ENCODE results near the gene SYT3.

The SYT3 gene

DNA sequence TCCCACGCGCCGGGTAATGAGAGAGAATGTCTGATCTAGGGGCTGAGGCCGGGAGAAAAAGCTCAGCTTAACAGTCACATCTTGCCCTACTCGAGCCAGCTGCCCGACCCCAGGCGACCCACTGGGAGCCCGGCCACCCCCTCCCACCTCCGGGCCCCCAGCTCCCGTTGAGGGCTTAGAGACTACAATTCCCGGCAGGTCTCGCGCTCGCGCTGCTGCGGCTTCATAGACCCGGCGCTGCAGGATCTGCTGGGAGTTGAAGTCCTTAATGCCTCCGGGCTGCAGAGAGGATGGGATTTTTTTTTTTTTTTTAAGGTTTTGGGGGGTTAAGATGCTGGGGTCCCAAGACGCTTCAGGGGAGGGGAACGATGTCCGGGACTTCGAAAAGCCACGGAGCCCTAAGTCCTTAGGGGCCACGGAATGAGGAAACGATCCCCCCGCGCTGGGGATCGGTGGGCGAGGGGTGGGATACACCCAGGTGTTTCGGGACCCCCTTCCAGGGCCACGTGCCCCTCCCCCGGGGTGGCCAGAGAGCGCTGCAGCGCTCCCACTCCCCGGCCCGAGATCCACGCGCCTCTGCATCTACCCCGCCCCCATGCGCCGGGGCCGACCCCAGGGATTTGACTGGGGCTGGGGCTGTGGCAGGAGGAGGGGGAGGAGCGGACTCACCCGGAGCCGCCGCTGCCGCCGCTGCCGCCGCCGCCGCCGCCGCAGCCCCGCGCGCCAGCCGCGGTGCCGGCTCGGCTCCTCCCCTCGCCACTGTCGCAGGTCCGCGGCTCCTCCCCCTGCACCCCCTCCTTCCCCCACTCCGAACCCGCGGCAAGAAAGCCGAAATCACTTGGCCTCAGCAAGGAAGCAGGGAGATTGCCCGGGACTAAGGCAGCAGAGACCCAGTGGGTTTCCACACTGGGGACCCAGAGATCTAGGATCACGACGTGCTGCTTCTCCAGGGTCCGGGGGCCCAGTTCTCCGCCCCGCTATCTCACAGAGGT lies at the start of gene SYT3:
SYT3 (minus strand) TSS at position 761 of the 992 bp plus-strand sequence. CDS start 2,470 bp downstream, outside the sequence.
- DNase-seq: peak; percentile 15

GRCh38 chr19:50688766-50689165 lies 49.1 kb upstream of the SYT3 start:
- DNase-seq: no peak

DNA sequence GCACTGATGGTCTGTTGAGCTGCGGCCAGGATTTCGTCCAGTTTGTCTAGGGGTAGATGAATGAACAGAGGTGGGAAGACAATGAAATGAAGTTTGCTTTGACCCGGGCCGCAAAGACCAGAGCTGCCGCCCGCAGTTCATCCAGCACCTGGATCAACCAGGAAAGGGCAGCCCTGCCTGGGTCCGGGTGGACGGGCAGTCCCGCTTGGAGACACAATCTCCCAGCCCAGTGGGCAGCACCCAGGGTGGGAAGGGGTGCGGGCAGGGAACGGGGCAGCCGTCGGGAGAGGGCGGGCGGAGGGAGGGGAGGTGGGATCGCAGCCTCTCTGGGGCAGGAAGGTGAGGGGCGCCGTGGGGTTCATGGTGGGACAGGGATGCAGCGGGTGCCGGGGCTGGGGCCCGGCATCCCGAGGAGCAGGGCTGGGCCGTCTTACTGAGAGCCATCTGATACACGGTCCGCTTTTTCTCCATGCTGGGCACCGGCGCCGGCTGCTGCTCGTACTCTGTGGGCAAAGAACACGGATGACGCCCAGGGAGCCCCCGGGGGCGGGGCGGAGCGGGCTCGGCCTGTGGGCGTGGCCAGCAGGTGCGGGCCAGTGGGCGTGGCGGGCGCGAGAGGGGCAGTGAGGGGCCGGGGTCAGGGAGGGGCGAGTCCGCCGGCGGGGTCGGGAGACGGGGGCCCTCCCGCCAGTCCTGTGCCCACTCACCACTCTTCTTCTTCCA lies 46.8 kb upstream of the SYT3 start:
- DNase-seq: no peak

GRCh38 chr19:50679177-50680125 lies 39.8 kb upstream of the SYT3 start:
- DNase-seq: peak; percentile 45

- no peak for DNase-seq
These were observed 38.6 kb upstream of the SYT3 start for GRCh38 chr19:50678323-50678722.

DNA sequence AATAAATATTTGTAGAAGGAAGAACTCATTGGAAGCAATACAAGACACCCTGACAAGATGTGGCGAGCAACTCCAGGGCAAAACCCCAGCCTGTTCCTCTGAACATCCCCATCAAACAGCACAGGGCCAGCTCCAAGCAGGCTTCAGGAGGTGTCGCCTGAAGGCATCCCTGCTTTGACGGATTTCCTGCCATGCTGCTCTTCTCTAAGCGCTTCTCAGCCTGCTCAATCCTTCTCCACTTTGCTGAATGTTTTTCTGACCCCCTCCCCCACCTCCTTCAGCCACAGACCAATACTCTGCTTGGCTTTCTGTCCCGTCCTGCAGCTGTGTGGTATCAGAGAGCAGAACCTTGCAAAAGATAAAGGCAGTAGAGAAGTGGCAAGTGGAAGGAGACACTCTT lies 38.0 kb upstream of the SYT3 start:
- DNase-seq: no peak

DNA sequence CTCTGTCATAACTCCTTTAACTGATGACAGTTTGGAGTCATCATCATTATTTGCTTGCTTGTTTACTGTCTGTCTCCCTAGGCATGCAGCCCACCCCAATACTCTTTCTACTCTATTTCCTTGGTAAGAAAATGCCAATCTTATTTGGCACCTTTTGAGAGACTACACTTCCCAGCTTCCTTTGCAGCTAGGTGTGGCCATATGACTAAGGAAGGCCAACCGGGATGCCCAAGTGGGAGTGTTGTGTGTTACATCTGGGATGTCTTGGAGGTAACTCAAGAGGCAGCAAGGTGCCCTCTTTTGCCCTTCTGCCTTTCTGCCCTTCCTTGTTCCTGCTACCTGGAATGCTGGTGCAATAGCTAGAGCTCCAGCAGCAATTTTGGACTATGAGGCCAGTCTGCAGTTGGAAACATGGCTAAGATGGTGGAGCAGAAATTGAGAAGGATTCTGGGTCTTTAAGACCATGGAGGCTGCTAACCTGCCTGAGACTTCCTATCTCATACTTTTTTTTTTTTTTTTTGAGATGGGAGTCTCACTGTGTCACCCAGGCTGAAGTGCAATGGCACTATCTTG lies 37.0 kb upstream of the SYT3 start:
- DNase-seq: no peak

DNA sequence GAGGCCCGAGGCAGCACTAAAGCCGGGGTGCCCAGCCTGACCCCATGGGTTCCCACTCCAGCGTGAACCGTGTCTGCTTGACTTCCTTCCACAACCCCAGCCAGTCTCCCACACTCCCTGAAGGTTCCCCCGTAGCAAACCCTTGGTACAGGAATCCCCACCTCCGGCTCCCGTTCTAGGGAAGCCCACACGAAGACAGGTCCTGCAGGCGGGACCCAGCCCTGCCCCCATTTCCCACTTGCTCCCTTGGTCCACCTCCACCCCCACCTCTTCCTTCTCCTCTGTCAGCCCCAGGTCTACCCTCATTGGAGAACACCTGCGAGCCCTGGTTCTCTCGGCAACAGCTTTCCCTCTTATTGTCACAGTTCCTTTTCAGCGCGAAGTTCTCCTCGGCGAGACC lies 33.4 kb upstream of the SYT3 start:
- no peak for DNase-seq

DNA sequence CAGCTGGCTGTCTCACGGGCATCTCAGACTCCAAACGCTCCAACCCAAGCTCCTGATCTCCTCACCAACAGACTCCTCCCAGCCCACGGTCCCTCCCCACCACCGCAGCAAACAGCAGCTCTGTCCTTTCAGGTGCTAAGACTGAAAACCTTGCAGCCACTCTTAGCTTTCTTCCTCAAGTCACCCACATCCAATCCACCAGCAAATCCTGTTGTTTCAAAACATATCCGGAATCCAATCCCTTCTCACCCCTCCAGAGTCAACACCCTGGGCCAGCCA lies 30.4 kb upstream of the SYT3 start:
- DNase-seq: no peak

- DNase-seq: no peak
These were observed 29.8 kb upstream of the SYT3 start for GRCh38 chr19:50669302-50670101.

DNA sequence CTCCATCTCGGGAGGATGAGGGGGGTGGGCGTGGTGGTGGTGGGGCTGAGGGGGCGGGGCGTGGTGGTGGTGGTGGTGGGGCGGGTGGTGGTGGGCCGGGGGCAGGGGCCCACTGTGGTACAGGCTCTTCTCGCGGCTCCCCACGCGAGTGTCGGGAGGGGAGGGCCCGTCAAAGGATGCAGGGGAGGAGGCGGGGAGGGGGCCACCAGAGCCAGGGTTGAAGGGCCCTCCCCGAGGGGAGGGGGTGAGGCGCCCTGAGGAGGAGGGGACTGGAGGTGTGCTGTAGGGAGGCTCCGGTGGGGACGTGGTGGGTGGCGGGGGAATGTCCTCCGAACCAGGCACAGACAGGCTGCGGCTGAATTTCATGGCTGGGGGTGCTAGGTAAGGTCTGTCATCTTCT lies 29.2 kb upstream of the SYT3 start:
- no peak for DNase-seq

- DNase-seq: no peak
These were observed 28.7 kb upstream of the SYT3 start for GRCh38 chr19:50668416-50668815.

GRCh38 chr19:50667759-50668231 lies 28.1 kb upstream of the SYT3 start:
- DNase-seq: no peak

DNA sequence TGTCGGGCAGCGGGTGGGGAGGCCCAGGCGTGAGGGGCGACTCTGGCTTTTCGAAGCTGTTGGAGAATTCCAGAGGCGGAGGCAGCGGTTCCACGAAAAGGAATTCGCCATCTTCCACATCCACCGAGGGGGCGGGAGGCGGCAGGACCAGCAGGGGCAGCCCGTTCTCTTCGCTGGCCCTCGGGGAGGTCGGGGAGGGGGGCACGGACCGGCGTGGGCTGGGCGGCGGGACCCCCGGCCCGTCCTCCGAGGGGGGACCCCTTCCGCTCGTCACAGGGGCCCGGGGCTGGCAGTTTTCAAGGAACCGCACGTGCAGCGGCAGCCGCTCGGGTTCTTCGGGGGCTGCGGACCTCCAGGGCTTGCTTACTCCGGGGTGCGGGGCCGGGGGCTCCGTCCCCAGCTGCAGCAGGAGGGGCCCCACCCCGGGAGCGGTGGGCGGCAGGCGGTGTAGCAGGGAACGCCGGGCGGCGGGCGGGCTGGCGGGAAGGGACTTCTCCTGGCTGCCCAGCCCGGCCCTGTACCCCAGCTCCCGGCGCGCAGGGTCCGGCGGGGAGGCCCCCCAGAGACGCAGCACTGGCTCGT lies 27.6 kb upstream of the SYT3 start:
- DNase-seq: no peak

DNA sequence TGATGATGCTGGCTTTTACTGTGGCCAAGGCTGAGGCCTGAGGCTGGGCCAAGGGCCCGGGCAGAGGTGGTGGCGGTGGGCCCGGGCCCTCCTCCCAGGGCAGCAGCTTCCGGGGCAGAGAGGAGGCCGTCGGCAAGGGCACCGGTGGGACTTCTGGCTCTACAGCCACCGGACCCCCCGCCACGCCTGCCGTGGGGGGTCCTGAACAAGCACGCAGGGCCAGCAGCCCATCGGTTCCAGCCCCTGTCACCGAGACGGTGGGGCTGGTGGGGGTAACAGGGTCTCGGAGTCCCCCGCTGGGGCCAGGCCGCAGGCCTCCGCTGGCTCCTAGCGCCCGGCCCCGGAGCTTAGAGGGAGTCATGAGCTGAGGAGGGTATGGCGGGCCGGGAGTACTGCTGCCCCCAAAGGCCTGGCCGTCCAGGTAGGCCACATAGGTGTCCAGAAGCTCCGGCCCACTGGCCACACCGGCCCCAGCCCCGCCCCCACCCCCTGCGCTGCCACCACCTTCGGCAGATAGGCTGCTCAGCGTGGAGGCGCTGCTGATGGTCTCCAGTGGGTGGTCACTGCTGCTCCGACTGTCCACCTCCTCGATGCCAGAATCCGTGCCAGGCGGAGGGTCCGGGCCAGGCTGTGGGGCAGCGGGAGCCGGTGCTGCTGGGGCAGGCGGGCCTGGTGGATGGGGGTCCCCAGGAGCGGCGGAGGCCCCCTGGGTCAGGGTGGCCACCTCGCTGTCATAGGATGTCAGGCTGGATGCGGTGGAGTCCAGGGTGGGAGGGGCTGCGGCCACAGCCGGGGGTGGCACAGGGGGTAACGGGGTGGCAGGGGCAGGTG lies 26.9 kb upstream of the SYT3 start:
- no peak for DNase-seq

DNA sequence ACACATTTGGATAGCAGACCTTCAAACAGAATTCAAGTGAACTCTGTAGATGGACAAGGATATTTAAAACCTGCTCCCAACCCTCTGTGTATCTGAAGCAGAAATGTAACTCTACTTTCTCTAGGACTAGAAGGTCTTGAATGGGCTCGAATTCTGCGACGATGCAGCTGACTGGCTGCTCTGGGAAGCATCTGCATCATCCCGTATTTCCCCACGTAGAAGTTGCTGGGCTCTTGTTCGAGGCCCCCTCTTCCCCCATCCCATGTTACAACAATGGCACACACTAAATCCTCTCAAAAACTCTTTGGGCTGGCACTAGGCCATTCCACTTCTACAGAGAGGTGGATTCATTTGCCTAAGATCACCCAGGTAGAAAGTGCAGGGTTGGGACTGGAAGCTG lies 24.5 kb upstream of the SYT3 start:
- DNase-seq: no peak

DNA sequence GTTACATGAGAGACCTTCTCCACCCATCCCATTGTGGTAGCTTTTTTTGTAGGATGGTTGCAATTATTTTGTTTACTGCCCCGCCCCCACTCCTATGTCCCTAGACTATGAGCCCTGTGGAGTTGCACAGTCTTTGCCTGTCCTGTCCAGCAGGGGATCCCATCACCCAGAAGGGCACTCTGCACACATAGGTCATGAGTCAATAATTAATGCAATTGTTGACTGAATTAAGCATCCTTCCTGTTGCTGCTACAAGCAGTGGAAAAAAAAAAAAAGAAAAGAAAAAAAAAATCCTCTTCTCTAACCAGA lies 23.8 kb upstream of the SYT3 start:
- DNase-seq: no peak

DNA sequence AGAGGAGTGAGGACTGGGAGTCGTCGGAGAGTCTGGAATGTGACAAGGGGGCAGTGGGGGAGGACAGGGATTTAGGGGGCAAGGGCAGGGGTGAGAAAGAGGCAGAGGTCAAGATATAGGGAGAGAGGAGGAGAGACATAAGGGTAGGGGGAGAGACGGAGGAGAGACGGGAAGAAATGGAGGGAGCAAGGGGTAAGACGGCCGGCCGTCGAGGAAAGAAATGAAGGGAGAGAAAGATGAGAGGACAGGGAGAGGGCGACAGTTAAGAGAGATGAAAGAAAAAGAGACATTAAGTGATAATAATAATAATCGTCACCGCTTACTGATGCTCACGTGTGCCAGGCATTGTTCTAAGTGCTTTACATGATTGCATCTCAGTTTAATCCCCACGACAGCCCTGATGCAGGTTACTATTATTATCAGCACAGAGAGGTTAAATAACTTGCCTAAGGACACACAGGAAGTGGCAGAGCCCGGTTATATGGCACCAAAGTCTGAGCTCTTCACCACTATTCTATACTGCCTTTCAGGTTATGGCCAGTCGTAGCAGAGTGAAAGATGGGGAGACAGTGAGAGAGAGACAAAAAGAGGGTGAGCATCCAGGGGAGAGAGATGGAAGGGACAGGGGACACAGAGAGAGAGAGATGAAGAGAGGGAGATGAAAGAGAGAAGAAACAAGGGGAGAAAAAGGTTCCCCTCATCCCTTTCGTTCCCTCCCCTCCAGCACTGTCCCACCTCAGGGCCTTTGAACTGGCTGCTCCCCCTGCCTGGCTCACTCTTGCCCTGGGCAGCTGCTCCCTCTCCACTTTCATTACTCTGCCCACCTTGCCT lies 23.2 kb upstream of the SYT3 start:
- no peak for DNase-seq

- DNase-seq: no peak
These were observed 22.3 kb upstream of the SYT3 start for GRCh38 chr19:50661766-50662650.

Data from NCI-H1092 treated with DMSO at 0.1 percent for 48 hours (cell line).